HCT116 (cell line): ENCODE results near the gene PTS. TPM values are rescaled to one million over a fixed set of nuclear protein-coding genes. Genes with fewer than 3 reads are reported as not detected.

ENCODE experiments used
- ATAC-seq: fragments of 200-7000 bp; cut with Tn5 transposase; 2 replicates; pipeline ENCODE4 v1.9.1; 2020; ENCODE audit warnings: mild to moderate bottlenecking, moderate library complexity
- BruUV-seq: library from RNA; stranded (reverse); fragments of 400-500 nt; replicated peaks from 2 replicates; lab custom pipeline; 2021; lab: Mats Ljungman, UMichigan
- CTCF ChIA-PET: fragments of 300-600 bp; sonication (Branson Sonifier 250); formaldehyde crosslinking; loops from one replicate; lab custom pipeline; 2021; ENCODE audit warnings: antibody characterized with exemption; lab: Charles Lee
- POLR2A ChIA-PET: fragments of 300-600, 350-600 bp; sonication (Branson Sonifier 250); formaldehyde crosslinking; loops from one replicate; lab custom pipeline; 2021; ENCODE audit warnings: antibody characterized with exemption; lab: Charles Lee
- RAD21 ChIA-PET, 2 experiments: fragments of 300-600 bp; sonication (Branson Sonifier 250); formaldehyde crosslinking; loops; one replicate each; lab custom pipeline; 2023; ENCODE audit warnings: low total read pairs in 2 of 2; ENCODE audit not compliant: uncharacterized antibody in 2 of 2, unreplicated experiment in 2 of 2, low non-redundant PET in 1 of 2; lab: Charles Lee
- DNase-seq: peaks from one replicate; pipeline ENCODE4 v3.0.0-alpha.2; 2010; ENCODE audit warnings: low read depth, low spot score
- H2AFZ ChIP-seq: fragments of 200-600 bp; shearing (Covaris generic), sonication (generic); 2 replicates; pipeline ENCODE4 v1.6.1; 2017; ENCODE audit warnings: low read depth, mixed run types, mixed read lengths, antibody characterized with exemption, low read length; ENCODE audit not compliant: poor library complexity, severe bottlenecking
- H3K27ac ChIP-seq: 2 replicates; pipeline ENCODE4 v1.5.1; 2012; ENCODE audit warnings: low read depth, low read length
- H3K27me3 ChIP-seq: fragments of 200-600 bp; sonication (generic); 2 replicates; pipeline ENCODE4 v1.6.1; 2016; ENCODE audit warnings: mixed run types, low read length, mixed read lengths; ENCODE audit not compliant: insufficient read depth
- H3K36me3 ChIP-seq, 2 experiments: fragments of 200-500 bp in 1 of 2; fragments of 200-600 bp in 1 of 2; sonication (Bioruptor generic) in 1 of 2; sonication (generic) in 1 of 2; 2 replicates each; pipeline versions ENCODE4 v1.5.1 to v1.6.1; 2014 to 2016; ENCODE audit warnings: low read length in 2 of 2, inconsistent platforms in 1 of 2, mixed read lengths in 1 of 2, mixed run types in 1 of 2; ENCODE audit not compliant: insufficient read depth in 2 of 2, control insufficient read depth in 1 of 2
- H3K4me1 ChIP-seq, 2 experiments: fragments of 200-600 bp in 1 of 2; sonication (generic) in 1 of 2; 2 replicates each; pipeline versions ENCODE4 v1.5.1 to v1.6.1; 2012 to 2017; ENCODE audit warnings: low read length in 2 of 2, inconsistent platforms in 1 of 2, mild to moderate bottlenecking in 1 of 2, mixed read lengths in 1 of 2, mixed run types in 1 of 2, moderate library complexity in 1 of 2; ENCODE audit not compliant: insufficient read depth in 2 of 2, control insufficient read depth in 1 of 2
- H3K4me2 ChIP-seq: fragments of 200-600 bp; sonication (generic); 2 replicates; pipeline ENCODE4 v1.6.1; 2017; ENCODE audit warnings: mixed run types, low read length, mixed read lengths
- H3K4me3 ChIP-seq, 2 experiments: fragments of 200-600 bp in 1 of 2; sonication (generic) in 1 of 2; replicated peaks in 1 of 2; 2 replicates each; pipeline ENCODE4 v1.5.1; 2011 to 2016; ENCODE audit warnings: low read length in 2 of 2, control low read depth in 1 of 2, low read depth in 1 of 2, mild to moderate bottlenecking in 1 of 2, mixed read lengths in 1 of 2, mixed run types in 1 of 2
- H3K79me2 ChIP-seq: fragments of 200-600 bp; sonication (generic); 2 replicates; pipeline ENCODE4 v1.6.1; 2017; ENCODE audit warnings: mild to moderate bottlenecking, mixed run types, low read length, moderate library complexity, mixed read lengths; ENCODE audit not compliant: insufficient read depth
- H3K9ac ChIP-seq: fragments of 200-600 bp; sonication (generic); 2 replicates; pipeline ENCODE4 v1.6.1; 2016; ENCODE audit warnings: low read length, mixed read lengths
- H3K9me2 ChIP-seq: fragments of 200-600 bp; sonication (generic), shearing (Covaris generic); 2 replicates; pipeline ENCODE4 v1.6.1; 2017; ENCODE audit warnings: mixed run types, mild to moderate bottlenecking, moderate library complexity; ENCODE audit not compliant: insufficient read depth
- H3K9me3 ChIP-seq, 2 experiments: fragments of 200-500 bp in 1 of 2; fragments of 200-600 bp in 1 of 2; sonication (Bioruptor generic) in 1 of 2; sonication (generic) in 1 of 2; 2 replicates each; pipeline ENCODE4 v1.6.1; 2014 to 2017; ENCODE audit warnings: low read length in 2 of 2, mixed read lengths in 2 of 2, inconsistent platforms in 1 of 2, low read depth in 1 of 2, mild to moderate bottlenecking in 1 of 2, mixed run types in 1 of 2, moderate library complexity in 1 of 2; ENCODE audit not compliant: control insufficient read depth in 1 of 2, insufficient read depth in 1 of 2
- H4K20me1 ChIP-seq: fragments of 200-600 bp; sonication (generic), shearing (Covaris generic); 2 replicates; pipeline ENCODE4 v1.6.1; 2017; ENCODE audit warnings: mixed run types, mild to moderate bottlenecking, moderate library complexity; ENCODE audit not compliant: insufficient read depth
- EGR1 ChIP-seq: IDR thresholded peaks from 2 replicates; pipeline ENCODE4 v1.6.1; 2012; ENCODE audit warnings: low read depth
- EZH2 ChIP-seq: fragments of 200-600 bp; sonication (generic); IDR thresholded peaks from 2 replicates; pipeline ENCODE4 v1.6.1; 2017; ENCODE audit warnings: antibody characterized with exemption, mixed run types
- FOSL1 ChIP-seq: IDR thresholded peaks from 2 replicates; pipeline ENCODE4 v1.6.1; 2012; ENCODE audit warnings: low read depth
- POLR2A ChIP-seq: IDR thresholded peaks from 2 replicates; pipeline ENCODE4 v1.7.0; 2011; ENCODE audit warnings: borderline replicate concordance; ENCODE audit not compliant: insufficient read depth, insufficient read length; ENCODE audit errors: extremely low read depth
- RAD21 ChIP-seq: IDR thresholded peaks from 2 replicates; pipeline ENCODE4 v1.6.1; 2012; ENCODE audit warnings: low read depth, mild to moderate bottlenecking
- SIN3A ChIP-seq: IDR thresholded peaks from 2 replicates; pipeline ENCODE4 v1.6.1; 2012; ENCODE audit warnings: low read depth
- SP1 ChIP-seq: IDR thresholded peaks from 2 replicates; pipeline ENCODE4 v1.6.1; 2012; ENCODE audit warnings: low read depth
- YY1 ChIP-seq: IDR thresholded peaks from 2 replicates; pipeline ENCODE4 v1.6.1; 2011; ENCODE audit warnings: low read length, low read depth, moderate library complexity, mild to moderate bottlenecking; ENCODE audit not compliant: insufficient replicate concordance; ENCODE audit errors: extremely low read depth
- ZFX ChIP-seq: fragments of 450-650 bp; IDR thresholded peaks from 2 replicates; pipeline ENCODE4 v1.6.1; 2017
- ZNF274 ChIP-seq: fragments of 200-500 bp; sonication (Bioruptor generic); IDR thresholded peaks from 2 replicates; pipeline ENCODE4 v1.6.1; 2014; ENCODE audit warnings: mild to moderate bottlenecking, low read depth, low read length, inconsistent platforms
- intact Hi-C: fragments of 100-400 bp; cut with micrococcal nuclease; formaldehyde crosslinking; loops from 2 replicates; pipeline ENCODE4 v1.10.0; 2022
- total RNA-seq: library from RNA; stranded (reverse); gene quantifications from one replicate; pipeline ENCODE4 v1.2.1, GENCODE V29; 2021; ENCODE audit not compliant: unreplicated experiment
- TF ChIP-seq, protein P1 (sequence below): IDR thresholded peaks from 2 replicates; pipeline ENCODE4 v1.6.1; 2012
- TF ChIP-seq, protein P2 (sequence below): IDR thresholded peaks from 2 replicates; pipeline ENCODE4 v1.6.1; 2012
- TF ChIP-seq, protein P3 (sequence below): IDR thresholded peaks from 2 replicates; pipeline ENCODE4 v1.6.1; 2011; ENCODE audit warnings: mild to moderate bottlenecking, low read length, moderate library complexity; ENCODE audit not compliant: insufficient replicate concordance; ENCODE audit errors: extremely low read depth

Gene PTS
- total RNA-seq, 1 experiment from 2014 or later = 45.7 TPM

DNA sequence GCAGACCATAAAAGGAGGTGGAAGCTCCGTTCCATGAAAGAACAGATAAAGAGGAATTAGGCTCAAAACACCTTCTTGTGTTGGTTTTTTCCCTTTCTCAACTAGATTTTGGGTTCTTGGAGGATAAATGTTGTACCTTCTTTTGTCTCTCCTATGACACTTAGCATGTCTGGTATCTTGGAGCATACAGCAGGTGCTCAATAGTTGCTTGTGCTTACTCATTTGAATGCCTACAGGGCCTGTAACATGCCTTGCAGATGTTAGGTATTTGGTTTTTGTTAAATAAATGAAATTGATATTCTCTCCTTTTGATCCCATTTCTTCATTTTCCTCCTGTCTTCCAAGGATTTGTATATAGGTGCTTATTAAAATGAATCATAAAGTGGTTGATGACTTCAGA is 50.8 kb downstream of the PTS start:
- ATAC-seq (no peak), DNase-seq (no peak)
- Histone ChIP-seq H3K9me2 (no peaks in the 10 kb centered on the region), H3K9ac (no peak overlapping the region), H3K4me3 (no peak overlapping the region), H2AFZ (no peak overlapping the region), H3K79me2 (no peaks in the 10 kb centered on the region), H4K20me1 (no peaks in the 10 kb centered on the region), H3K4me1 (peaks cover 0 to 5% of the 10 kb centered on the region in 2 experiments; a peak in 2 of 4 replicates), H3K27ac (no peak overlapping the region), H3K4me2 (no peak overlapping the region), H3K36me3 (no peaks in the 10 kb centered on the region), H3K9me3 (no peaks in the 10 kb centered on the region), H3K27me3 (no peaks in the 10 kb centered on the region)
- no TSS peak for BruUV-seq
- RAD21 ChIA-PET = no interaction called here
- intact Hi-C loops = no loop called here
- CTCF ChIA-PET = no interaction called here
- POLR2A ChIA-PET = interaction anchor here (0.6 kb wide), 2 partner anchors 51 to 117 kb away, joined by 3 to 4 read pairs; partner anchors contain the start of gene PTS
- no peak for TF ChIP-seq POLR2A
- no peak for TF ChIP-seq EGR1
- no peak for TF ChIP-seq ZFX
- TF ChIP-seq FOSL1 = no peak
- TF ChIP-seq ZNF274 = no peak
- TF ChIP-seq, protein P1, sequence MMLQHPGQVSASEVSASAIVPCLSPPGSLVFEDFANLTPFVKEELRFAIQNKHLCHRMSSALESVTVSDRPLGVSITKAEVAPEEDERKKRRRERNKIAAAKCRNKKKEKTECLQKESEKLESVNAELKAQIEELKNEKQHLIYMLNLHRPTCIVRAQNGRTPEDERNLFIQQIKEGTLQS = no peak
- no peak for TF ChIP-seq SIN3A
- TF ChIP-seq, protein P2, sequence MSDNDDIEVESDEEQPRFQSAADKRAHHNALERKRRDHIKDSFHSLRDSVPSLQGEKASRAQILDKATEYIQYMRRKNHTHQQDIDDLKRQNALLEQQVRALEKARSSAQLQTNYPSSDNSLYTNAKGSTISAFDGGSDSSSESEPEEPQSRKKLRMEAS = no peak
- TF ChIP-seq, protein P3, sequence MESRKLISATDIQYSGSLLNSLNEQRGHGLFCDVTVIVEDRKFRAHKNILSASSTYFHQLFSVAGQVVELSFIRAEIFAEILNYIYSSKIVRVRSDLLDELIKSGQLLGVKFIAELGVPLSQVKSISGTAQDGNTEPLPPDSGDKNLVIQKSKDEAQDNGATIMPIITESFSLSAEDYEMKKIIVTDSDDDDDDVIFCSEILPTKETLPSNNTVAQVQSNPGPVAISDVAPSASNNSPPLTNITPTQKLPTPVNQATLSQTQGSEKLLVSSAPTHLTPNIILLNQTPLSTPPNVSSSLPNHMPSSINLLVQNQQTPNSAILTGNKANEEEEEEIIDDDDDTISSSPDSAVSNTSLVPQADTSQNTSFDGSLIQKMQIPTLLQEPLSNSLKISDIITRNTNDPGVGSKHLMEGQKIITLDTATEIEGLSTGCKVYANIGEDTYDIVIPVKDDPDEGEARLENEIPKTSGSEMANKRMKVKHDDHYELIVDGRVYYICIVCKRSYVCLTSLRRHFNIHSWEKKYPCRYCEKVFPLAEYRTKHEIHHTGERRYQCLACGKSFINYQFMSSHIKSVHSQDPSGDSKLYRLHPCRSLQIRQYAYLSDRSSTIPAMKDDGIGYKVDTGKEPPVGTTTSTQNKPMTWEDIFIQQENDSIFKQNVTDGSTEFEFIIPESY = no peak
- no peak for TF ChIP-seq EZH2
- TF ChIP-seq SP1 = no peak
- TF ChIP-seq RAD21 = no peak
- no peak for TF ChIP-seq YY1
